NCI-H2171 (cell line): Measurements from ENCODE around the gene ETV3.
A peak's percentile ranks its signal among the peaks of the same experiment; 100 is the strongest.
"Not testable (repeated sequence)": the region's sequence is repeated elsewhere in the genome, so short reads cannot be mapped to it uniquely, and the experiment has no call there.

ENCODE experiments used
- DNase-seq: peaks from one replicate; lab custom pipeline; 2025; lab: John Stamatoyannopoulos, UW

The ETV3 gene

DNA sequence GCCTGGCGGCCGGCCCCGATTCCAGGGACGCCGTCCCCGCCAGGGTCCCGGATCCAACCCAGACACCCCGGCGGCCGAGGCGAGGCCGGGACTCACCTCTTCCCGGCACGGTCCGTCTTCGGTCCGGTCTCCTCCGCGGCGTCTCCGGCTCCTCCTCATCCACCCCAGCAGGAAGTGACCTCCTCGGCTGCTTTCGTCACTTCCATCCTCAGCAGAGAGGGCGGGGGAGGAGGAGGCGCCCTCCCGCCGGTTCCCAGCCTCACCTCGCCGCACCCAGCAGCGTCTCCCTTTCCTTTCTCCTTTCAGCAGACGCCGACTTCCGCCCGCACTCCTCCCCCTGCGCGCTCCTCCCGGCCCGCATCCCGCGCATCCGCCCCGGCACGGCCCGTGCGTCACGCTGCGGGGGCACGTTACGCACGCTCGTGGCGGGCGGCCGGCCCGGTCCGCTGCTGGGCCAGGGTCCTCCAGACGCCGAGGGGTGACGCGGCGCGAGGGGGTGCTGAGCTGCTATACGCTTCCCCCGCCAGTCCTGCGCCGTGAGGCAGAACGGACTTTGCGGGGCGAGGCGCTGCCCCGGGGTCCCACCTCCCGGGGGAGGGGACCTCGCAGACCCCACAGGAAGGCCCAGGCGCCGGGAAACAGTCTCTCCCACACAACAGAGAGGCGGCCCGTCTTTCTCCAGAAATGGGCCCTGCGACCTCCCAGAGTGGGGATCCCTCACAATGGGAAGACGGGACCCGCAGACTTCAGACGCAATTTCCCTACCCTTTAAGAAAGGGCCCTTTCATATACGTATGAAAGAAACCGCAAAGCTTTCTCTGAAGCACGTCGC is at the start of gene ETV3:
Gene ETV3 (minus strand): TSS at position 176 of the 832 bp plus-strand sequence. CDS start 2,043 bp downstream, outside the sequence.
- peak; percentile 86 for DNase-seq

DNA sequence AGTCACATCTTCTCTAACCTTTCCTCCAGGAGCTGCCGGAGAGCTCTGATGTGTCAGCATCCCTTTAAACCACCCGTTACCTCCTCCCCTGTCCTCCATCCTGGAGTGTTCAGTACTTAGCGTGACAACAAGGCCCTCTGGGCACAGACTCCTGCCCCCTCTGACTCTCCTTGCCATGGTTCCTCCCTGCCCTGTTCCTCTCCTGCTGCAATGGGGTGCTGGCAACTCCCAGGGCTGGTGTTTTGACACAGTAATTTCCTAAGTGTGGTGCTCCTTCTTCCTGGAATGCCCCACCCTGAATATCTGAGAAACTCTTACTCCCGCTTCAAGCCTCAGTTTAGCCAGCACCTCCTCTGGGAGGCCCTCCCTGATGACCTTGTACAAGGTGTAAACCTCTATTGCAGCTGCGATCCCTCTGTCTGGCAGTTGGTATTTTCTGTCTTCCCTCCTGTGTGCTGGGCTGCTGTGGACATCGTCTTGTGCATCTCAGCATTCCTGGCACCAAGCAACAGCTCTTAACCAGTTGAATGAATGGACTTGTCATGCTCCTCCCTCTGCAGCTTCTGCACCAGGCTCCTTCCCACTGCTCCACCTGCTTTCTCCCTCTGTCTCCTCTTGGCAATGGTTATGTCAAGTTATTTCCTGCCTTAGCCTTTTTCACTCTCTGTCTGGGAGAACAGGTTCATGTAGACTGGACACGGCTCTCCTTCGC is 48.2 kb upstream of the ETV3 start:
- no peak for DNase-seq

DNA sequence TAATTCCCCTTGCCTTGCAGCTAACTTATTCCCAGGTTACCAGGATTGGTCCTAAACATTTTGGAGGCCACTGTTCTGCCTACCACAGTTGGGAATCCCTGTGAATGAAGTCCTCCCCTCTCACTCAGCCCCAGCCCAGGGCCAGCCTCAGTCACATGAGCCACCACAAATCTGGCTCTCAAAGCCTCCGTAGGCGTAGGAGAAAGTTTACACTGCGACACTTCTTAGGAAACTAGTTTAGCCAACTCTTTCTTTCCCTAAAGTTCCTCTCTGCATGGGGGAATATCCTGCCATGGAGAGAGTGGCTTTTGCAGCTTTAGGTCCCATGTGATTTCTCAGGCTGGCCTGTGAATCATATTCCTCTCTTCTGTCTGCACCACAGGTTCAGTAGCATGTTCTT is 45.7 kb upstream of the ETV3 start:
- DNase-seq: no peak

DNA sequence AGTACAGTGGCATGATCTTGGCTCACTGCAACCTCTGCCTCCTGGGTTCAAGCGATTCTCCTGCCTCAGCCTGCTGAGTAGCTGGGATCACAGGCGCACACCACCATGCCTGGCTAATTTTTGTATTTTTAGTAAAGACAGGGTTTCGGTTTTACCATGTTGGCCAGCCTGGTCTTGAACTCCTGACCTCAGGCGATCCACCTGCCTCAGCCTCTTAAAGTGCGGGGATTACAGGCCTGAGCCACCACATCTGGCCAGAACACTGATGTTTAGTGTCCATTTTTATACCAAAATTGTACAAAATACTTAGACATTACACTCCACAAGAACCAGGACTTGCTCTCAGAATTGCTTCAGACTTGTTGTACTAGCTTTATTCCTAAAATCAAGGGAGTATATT is 44.2 kb upstream of the ETV3 start:
- DNase-seq: not testable (repeated sequence)

DNA sequence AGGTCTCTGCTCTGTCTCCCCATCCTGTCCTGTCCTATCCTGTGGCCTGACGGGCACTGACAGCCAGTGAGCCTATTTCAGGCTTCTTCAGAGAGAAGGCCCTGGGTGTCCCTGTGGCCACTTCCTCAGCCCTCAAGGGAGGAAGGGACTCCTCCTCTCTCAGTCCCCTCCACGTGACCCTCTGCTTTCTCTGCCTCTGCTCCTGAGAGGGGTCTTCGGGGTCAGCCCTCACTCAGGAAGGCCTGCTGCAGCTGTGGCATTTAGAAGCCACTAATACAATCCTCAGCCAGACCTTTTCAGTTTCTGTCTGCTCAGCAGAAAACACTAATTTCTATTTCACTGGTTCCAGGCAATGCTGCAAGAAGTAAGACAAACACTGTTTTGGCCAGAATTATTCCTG is 43.6 kb upstream of the ETV3 start:
- DNase-seq: no peak

DNA sequence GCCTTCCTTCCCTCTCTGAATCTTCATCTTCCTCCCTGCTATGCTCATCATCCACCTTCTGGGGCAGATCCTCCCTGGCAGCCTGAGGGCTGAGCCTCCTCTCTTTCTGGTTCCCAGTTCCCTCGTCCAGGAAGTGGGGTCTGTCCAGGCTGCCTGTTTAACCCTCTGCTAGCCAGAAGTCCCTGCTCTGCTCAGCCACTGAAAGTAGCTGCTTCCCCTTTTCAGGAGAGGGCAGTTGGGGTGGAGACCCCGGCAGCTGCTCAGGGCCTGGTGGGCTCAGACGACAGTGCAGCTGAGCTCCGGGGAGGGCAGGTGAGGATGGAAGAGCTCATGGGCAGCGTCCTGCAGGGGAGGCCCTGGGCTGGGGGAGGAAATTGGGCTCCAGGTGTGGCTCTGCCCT is 43.1 kb upstream of the ETV3 start:
- DNase-seq: no peak

DNA sequence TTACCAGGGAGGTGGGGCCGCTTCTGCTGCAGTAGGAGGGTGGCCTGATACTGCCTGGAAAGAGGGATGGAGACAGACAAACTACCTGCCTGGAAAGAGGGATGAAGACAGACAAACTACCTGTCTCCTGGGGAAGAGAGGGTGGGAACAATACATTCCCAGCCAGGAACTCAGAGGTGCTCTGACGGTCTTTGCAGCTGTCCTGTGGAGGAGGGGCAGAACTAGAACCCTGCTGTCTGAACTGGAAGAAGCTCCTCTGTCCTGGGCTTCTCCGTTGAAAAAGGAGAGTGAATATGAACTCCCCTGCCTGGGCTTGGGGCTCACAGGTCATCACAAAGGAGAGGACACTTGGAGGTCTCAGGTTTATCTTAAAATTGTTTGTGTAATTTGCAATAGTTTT is 40.3 kb upstream of the ETV3 start:
- DNase-seq: no peak

DNA sequence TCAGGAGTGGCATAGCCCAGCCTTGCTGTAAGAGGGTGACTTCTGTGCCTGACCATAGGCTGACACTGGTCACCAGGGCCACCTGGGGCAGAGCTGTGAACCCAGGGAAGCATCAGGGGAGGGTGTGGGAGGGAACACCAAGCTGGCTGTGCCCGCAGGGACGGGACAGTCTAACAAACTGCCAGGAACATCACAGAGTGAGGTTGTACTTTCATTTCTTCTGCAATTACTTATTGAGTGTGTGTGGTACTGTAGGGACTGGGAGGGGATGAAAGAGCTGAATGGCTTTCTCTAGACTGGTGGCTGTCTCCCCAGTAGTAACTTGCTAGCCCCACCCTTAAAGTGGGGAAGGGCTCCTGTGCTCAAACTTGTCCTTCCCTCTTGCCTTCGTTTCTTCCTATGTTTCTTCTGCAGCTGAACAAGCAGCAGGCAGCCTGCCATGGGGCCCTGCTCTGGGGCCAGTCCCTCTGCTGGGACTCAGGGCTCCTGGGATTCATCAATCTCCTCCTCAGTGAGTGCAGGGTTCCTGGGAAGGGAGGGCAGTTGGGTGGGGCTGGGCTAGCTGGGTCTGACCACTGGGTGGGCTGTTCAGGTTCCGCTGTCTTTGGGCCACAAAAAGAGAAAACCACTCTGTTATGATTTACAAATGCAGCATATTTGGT is 39.7 kb upstream of the ETV3 start:
- DNase-seq: no peak

DNA sequence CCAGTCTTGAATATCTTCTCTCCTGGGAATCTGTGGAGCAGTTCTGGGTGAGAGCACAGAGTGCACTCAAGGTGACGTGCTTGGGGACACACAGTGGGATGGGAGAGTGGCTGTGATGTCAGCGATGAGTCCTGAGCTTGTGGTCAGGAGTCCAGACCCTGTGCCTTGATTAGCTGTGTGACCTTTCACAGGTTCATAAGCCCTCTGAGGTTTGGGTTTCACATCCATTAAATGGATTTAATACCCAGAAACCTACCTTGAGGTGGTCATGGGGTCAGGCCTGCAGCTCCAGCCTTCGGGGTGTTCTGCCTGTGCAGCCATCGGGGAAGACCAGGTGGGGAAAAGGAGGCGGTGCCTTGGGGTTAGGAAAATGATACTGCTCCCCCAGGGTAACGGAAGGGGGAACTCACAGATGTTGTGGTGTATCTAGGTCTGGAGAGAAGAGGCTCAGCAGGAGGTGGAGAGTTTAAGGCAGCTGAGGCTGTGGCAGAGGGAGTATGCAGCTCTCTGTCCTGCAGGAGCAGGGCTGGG is 38.5 kb upstream of the ETV3 start:
- no peak for DNase-seq

DNA sequence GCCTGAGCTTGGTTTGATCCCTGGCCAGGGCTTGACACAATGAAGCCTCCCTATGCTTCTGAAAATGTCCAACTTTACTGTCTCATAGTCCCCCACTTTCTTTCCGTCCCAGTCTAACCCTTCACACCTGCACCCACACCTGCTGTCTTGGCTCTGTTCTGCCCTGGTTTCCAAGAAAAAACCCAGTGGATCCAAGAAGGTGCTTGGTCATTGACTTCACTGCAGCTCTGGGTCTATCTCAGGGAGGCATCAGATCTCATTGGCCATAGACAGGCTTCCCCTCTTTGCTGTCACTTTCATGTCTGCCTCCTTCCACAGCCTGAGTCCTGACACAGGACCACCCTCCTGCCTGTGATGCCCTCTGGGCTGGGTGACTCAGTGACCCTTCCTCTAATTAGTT is 37.8 kb upstream of the ETV3 start:
- DNase-seq: no peak

DNA sequence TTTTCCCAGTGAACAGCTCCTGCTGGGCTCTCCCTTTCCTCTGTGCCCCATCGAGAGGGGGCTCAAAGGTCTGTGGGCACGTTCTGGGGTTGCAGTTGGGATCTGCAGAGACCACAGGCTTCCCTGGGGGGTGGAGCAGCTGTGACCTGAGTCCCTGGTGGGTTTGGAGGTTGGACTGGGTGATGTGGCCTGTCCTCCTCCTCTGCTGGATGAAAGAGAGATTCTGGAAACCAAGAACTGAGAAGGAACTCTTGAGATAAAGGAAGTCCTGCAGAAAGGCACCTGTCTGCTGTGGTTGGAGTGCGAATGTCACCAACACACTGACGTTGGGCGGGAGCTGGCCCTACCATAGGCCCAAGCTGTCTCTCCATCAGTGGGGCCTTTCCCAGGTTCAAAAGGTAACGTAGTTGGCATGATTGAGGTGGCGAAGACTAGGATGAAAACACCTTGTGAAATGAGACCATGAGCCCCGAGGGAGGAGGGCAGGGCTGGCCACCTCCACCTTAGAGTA is 35.8 kb upstream of the ETV3 start:
- no peak for DNase-seq

DNA sequence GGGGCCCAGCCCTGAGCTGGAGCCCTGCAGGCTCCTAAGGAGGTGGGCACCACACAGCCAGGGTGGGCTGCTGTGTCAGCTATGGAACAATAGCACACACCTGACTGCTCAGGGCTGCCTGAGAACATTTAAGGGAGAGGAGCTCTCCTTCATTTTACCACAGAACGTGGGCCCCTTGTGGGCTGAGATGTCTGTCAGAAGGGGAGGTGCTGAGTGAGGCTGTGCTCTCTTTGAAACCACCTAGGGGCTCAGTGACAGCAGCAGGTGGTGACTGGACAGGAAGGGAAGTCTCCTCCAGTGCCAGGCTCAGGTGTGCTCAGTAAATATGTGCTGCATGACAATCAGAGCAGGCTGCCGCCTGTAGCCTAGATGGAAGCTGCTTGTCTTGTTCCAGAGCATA is 35.0 kb upstream of the ETV3 start:
- not testable (repeated sequence) for DNase-seq

DNA sequence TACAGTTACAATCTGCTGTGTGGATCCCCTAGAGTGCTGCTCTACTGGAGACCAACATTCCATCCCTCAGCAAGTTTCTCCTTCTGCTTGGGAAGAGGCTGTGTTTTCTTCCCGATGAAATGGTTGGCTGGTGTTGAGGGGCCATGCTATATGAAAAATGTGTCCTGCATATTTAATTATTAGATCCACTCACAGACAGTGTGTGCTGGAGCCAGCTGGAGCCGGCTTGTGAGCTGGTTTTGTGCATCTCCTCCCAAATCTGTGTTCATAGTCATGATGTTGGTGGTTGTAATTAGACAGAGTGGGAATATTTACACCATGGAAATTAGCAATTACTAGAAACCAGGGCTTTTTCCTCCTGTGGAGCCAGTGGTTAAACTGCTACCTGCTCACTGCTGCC is 34.4 kb upstream of the ETV3 start:
- not testable (repeated sequence) for DNase-seq

DNA sequence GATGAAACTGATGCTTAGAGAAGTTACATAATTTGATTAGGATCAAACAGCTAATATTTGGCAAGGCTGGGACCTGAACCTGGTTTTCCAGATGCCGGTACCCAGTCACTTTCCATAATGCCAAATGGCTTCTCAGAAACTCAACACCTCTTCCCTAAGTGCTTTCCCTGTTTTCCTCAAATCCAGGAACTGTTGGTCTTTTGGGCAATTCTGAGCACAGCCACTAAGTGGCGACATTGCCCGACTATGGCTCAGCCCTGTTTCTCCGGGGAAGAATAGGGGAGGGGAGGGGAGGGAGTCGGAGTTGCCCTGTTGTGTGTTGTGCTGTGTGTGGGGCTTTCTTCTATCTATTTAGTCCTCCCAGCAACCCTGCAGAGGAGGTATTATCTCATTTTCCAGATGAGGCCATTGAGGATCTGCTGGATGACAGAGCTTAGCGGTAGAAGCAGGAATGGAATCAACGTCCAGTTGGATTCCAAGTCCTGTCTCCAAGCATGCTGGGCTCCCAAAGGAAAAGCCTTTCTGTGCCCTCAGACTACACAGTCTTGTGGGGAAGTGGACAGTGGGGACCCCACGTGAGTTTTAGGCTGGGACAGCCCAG is 33.8 kb upstream of the ETV3 start:
- not testable (repeated sequence) for DNase-seq

DNA sequence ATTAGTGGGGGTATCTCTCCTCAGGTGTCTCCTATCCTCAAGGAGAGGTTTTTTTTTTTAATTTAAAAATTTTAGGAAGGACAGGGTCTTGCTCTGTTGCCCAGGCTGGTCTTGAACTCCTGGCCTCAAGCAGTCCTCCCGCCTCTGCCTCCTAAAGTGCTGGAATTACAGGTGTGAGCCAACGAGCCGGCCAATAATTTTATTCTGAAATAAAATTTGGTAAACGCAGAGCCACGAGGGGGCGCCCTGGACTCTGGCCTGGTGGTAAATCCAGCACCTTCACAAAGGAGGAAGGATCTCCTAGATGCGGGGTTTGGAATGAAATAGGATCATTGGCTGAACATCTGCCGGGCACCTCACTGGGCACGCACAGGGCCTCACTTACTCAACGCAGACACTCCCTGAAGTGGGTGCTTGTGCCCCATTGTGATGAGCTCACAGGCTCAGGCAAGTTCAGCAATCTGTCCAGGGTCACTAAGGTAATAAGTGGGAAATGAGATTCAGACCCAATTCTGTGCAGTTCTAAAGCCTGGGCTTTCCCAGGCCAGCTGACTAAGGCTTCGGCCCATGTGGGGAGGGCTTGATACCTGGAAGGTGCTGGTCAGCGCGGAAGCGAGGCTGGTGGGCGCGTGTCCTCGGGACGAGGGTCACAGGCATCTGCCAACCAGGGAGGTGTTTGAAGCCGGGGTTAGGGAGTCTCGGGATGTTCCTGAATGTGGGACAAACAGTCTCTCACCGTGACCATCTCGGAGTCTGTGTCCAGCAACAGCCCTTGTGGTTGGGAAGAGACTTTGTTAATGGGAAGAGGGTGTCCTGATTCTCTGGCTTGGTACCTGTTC is 32.7 kb upstream of the ETV3 start:
- DNase-seq: no peak

DNA sequence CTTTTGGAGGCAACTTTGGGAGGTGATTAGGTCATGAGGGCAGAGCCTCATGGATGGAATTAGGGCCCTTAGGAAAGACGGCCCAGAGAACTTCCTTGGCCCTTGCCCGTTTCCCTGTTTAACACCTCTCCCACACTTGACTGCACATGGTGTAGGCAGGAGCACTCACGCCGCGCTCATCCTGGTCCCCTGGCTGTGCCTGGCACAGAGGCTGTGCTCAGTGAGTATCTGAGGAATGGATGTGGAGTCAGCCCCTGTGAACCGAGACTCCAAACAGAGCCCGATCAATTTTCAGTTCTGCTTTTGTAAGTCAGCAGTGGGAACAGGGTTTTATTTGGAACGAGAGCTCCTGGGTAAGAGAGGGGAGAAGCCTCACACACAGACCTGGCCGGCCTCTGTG is 29.8 kb upstream of the ETV3 start:
- DNase-seq: no peak

DNA sequence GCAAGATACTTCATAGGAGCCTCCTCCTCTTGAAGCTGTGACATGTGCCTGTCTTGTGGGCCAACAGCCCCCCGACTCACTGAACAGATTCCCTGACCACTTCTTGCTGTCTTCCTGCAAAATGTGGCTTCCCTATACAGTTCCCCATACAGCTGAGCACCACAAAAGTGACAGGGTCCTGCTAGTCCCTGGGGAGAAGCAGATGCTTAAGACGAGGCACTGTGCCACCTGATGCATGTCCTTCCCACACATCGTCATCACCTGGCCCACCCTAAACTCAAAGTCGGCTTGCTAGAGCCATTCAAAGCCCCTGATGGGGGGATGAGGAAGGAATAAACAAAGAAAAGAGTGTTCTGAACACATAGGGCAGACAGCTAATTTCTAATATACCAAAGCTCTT is 29.2 kb upstream of the ETV3 start:
- no peak for DNase-seq

DNA sequence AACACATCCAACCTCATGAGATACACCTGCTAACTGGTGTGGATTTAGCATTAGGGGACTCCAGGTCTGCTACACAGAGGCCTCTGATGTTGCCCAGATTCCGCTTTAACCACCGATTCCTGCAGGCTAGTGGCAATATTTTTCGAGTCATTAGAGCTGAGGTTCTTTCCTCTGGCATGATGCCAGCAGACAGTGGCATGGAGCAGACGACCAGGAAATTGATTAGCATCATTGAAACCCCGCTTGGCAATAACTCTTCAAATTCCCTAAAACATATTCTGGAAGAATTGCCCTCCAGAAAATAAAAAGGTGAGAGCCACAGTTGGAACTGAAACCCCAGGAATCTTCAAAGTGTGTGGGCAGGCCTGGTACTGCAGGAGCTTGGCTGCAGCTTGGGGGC is 28.4 kb upstream of the ETV3 start:
- DNase-seq: no peak

DNA sequence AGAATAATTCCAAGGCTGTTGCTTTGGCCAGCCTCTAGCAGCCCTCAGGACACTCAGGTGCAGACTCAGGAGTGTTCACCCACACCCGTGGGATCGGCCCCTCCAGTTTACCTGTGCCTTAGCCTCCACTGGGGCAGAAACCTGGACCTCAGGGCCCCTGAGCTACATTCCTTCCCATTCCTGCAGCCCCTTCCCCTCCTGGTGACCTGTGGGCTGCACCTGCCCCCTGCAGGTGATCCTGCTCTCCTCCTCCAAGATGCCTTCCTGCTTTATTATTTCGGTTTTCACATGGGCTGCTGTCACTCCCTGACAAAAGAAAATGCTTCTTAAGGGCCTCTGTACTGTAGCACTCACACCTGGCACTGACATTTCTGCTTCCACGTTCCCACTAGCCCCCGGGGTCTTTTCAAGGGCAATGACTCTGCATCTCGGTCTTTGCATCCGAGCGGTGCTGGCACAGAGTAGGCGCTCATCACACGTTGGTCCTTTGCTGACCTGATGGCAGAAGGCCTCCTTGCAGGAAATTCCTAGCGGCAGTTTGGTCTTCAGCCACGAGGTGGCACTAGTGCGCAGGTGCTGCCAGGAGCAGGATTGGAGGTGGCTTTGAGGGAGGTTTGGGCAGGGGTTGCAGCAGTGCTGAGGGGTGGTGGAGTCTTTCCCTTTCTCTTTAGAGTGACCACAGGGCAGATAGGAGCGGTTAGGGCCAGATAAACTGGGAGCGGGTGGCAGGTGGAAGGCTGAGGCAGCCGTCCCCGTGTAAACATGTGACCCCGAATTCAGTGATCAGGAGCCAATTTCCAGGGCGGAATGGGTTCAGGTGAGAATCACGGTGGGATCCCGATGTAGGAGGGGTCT is 25.3 kb upstream of the ETV3 start:
- no peak for DNase-seq

DNA sequence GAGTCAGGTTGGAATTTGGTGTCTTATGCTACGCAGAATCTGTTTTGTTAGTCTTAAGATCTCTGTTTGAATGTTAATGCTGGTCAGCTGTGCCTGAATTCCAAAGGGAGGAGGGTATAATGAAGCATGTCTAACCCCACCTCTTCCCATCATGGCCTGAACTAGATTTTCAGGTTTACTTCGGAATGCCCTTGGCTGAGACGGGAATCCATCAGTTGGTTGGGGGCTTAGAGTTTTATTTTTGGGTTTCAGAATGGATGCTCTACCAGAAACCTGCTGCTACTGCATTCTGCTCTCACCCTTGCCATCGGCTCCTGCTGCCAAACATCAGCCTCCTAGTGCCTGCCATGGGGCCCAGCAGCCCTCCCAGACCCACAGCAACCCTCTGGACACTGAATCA is 24.1 kb upstream of the ETV3 start:
- DNase-seq: no peak
